ENCODE results near the gene INS.
A peak's percentile ranks its signal among the peaks of the same experiment; 100 is the strongest.

Gene INS

GRCh38 chr11:2164861-2165555 is 4.0 kb upstream of the INS start:
- DNase-seq: no peak

- DNase-seq: no peak
These were observed 3.1 kb upstream of the INS start for GRCh38 chr11:2164081-2164480.

GRCh38 chr11:2163428-2163978 is 2.5 kb upstream of the INS start:
- DNase-seq: no peak

- no peak for DNase-seq
These were observed 1.2 kb downstream of the INS start for GRCh38 chr11:2159536-2160413.

GRCh38 chr11:2158966-2159365 is 2.0 kb downstream of the INS start:
- no peak for DNase-seq

GRCh38 chr11:2158296-2158737 is 2.7 kb downstream of the INS start:
- no peak for DNase-seq

- DNase-seq: no peak
These were observed 3.5 kb downstream of the INS start for GRCh38 chr11:2157294-2158040.

GRCh38 chr11:2156416-2157182 is 4.4 kb downstream of the INS start:
- peak; percentile 51 for DNase-seq

GRCh38 chr11:2155511-2155910 is 5.5 kb downstream of the INS start:
- no peak for DNase-seq

- no peak for DNase-seq
These were observed 6.1 kb downstream of the INS start for GRCh38 chr11:2154889-2155288.

- no peak for DNase-seq
These were observed 6.8 kb downstream of the INS start for GRCh38 chr11:2154195-2154585.

- DNase-seq: no peak
These were observed 7.3 kb downstream of the INS start for GRCh38 chr11:2153581-2154194.

GRCh38 chr11:2151500-2152257 is 9.3 kb downstream of the INS start:
- DNase-seq: peak; percentile 77

GRCh38 chr11:2149864-2150847 is 10.9 kb downstream of the INS start:
- peak; percentile 42 for DNase-seq

GRCh38 chr11:2149460-2149859 is 11.5 kb downstream of the INS start:
- no peak for DNase-seq

- no peak for DNase-seq
These were observed 12.4 kb downstream of the INS start for GRCh38 chr11:2148595-2148994.

- no peak for DNase-seq
These were observed 13.6 kb downstream of the INS start for GRCh38 chr11:2147391-2147790.

- no peak for DNase-seq
These were observed 15.0 kb downstream of the INS start for GRCh38 chr11:2146051-2146450.

- no peak for DNase-seq
These were observed 16.3 kb downstream of the INS start for GRCh38 chr11:2144544-2145248.
